NOMO-1 (cell line): ENCODE data around the gene ARFIP1.

Source experiments
- DNase-seq, 2 experiments: peaks; one replicate each; lab custom pipeline; 2025; ENCODE audit not compliant: unreplicated experiment in 2 of 2; lab: John Stamatoyannopoulos, UW

The ARFIP1 gene

GRCh38 chr4:152959080-152959479 is 179.3 kb downstream of the ARFIP1 start:
- DNase-seq = no peak

- no peak for DNase-seq
Observed at GRCh38 chr4:152960082-152960481, 180.3 kb downstream of the ARFIP1 start.

GRCh38 chr4:152961014-152961772 is 181.4 kb downstream of the ARFIP1 start:
- no peak for DNase-seq

GRCh38 chr4:152961773-152962115 is 182.0 kb downstream of the ARFIP1 start:
- no peak for DNase-seq
